ENCODE measurements around the gene PWWP2B. TPM values are rescaled to one million over a fixed set of nuclear protein-coding genes. Genes with fewer than 3 reads are reported as not detected.

The PWWP2B gene
- total RNA-seq, 4 donors from 2014 or later = 45.9 to 129 (median 61.2) TPM

DNA sequence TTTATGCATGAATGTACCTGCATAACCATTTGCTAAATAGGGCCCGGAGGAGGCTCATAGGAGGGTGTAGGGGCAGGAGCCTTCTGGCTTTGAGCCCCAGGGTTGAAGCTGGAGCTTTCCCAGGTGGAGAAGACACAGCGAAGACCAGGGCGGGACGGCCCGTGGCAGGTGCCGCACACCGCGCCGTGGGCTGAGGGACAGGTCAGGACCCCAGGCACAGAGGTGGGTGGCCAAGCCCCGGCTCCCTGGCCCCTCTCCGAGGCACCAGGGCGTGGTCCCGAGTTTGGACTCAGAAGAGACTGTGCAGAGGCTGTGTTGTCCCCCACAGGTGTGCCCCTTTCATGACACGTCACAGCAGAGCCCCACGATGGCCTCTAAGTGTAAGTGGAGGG, 56.5 kb downstream of the PWWP2B start:
- DNase-seq = no peak
- Histone ChIP-seq H3K9me3 (no peaks in the 10 kb centered on the region), H3K4me1 (peaks cover 32 to 69% (median 56%) of the 10 kb centered on the region in 4 donors), H3K27me3 (no peaks in the 10 kb centered on the region), H3K4me3 (peak overlapping the region in 2 of 4 donors; percentile 16 to 21), H3K36me3 (no peaks in the 10 kb centered on the region), H3K27ac (peak overlapping the region; percentile 26 to 85 (median 71))
- WGBS, 2 donors (ENCODE audit: low coverage in 1 of 2) = 49% methylated on average over 15 of the region's 15 CpGs; no CpG with 5 or more reads in 1 of the 2 donors
- intact Hi-C loops (cut with DNase I; ENCODE audit: low total_unique reads) = loop anchor here (2.0 to 5.0 kb wide), 2 partner anchors 67 to 226 kb away; no protein-coding TSS in a partner anchor
- in situ Hi-C loops (cut with MboI; ENCODE audit: low pct_ligation_motif_present in 1 of 4, low pct_unique_long_range_greater_than_20kb in 1 of 4, low sequenced_read_pairs in 3 of 4) = loop anchor here (5.0 to 25.0 kb wide), 6 partner anchors 61 to 241 kb away; partner anchors contain the start of gene INPP5A (in 1 of the 4)
- TF ChIP-seq, protein P1, sequence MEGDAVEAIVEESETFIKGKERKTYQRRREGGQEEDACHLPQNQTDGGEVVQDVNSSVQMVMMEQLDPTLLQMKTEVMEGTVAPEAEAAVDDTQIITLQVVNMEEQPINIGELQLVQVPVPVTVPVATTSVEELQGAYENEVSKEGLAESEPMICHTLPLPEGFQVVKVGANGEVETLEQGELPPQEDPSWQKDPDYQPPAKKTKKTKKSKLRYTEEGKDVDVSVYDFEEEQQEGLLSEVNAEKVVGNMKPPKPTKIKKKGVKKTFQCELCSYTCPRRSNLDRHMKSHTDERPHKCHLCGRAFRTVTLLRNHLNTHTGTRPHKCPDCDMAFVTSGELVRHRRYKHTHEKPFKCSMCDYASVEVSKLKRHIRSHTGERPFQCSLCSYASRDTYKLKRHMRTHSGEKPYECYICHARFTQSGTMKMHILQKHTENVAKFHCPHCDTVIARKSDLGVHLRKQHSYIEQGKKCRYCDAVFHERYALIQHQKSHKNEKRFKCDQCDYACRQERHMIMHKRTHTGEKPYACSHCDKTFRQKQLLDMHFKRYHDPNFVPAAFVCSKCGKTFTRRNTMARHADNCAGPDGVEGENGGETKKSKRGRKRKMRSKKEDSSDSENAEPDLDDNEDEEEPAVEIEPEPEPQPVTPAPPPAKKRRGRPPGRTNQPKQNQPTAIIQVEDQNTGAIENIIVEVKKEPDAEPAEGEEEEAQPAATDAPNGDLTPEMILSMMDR (IDR thresholded peaks at IDR 0.05) = no peak
- TF ChIP-seq EP300 (IDR thresholded peaks at IDR 0.05; ENCODE audit: low read depth) (no peak), POLR2AphosphoS5 (IDR thresholded peaks at IDR 0.05) (no peak), POLR2A (IDR thresholded peaks at IDR 0.05) (no peak)

DNA sequence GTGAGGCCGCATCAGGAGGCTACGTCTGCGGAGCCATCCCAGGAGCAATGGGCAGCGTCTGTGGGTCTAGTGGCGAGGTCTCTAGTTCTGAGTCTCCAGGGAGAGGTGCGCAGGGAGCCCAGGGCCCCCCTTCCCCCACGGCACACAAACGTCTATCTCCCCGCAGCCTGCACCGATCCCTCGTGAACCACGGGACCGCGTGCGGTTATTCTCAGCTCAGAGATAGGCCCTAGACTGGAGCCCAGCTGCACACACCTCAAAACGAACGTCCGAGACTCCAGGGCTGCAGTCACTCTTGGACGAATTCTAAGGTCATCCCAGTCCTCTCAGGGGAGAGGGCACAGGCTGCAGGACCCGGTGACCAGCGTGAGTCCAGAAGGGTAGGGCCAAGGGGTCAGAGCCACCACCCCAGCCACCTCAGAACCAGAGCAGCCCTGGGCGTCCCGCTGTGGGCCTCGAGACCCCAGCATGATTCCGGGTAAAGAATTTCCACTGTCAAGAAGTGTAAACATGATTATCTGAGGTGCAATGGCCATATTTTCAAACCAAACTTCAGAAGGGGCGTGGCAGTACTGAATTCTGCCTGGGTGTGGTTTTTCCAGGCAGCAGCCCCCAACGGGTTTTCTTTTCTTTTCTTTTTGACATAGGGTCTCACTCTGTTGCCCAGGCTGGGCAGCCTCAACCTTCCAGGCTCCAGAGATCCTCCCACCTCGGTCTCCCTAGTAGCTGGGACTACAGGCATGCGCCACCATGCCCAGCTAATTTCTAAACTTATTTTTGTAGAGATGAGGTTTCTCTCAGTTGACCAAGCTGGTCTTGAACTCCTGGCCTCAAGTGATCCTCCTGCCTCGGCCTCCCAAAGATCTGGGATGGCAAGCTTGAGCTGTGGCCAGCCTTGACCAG, 57.5 kb downstream of the PWWP2B start:
- TF ChIP-seq POLR2A (IDR thresholded peaks at IDR 0.05) (no peak), POLR2AphosphoS5 (IDR thresholded peaks at IDR 0.05) (no peak), EP300 (IDR thresholded peaks at IDR 0.05; ENCODE audit: low read depth) (no peak)
- TF ChIP-seq, protein P1 (IDR thresholded peaks at IDR 0.05) = no peak
- intact Hi-C loops (cut with DNase I; ENCODE audit: low total_unique reads) = loop anchor here (5.0 kb wide), 1 partner anchor 227 kb away; no protein-coding TSS in a partner anchor
- WGBS, 2 donors (ENCODE audit: low coverage in 1 of 2) = 80% methylated on average over 27 of the region's 30 CpGs; no CpG with 5 or more reads in 1 of the 2 donors
- no peaks in the 10 kb centered on the region for H3K27me3 ChIP-seq
- no peak overlapping the region for H3K4me3 ChIP-seq
- peaks cover 33 to 76% (median 63%) of the 10 kb centered on the region in 4 donors for H3K4me1 ChIP-seq
- H3K9me3 ChIP-seq = no peaks in the 10 kb centered on the region
- H3K27ac ChIP-seq = peak overlapping the region; percentile 26 to 85 (median 71)
- H3K36me3 ChIP-seq = no peaks in the 10 kb centered on the region
- in situ Hi-C loops (cut with MboI; ENCODE audit: low pct_ligation_motif_present in 1 of 4, low pct_unique_long_range_greater_than_20kb in 1 of 4, low sequenced_read_pairs in 3 of 4) = loop anchor here (5.0 to 25.0 kb wide), 7 partner anchors 62 to 242 kb away; partner anchors contain the start of gene INPP5A (in 1 of the 4)
- DNase-seq = no peak

DNA sequence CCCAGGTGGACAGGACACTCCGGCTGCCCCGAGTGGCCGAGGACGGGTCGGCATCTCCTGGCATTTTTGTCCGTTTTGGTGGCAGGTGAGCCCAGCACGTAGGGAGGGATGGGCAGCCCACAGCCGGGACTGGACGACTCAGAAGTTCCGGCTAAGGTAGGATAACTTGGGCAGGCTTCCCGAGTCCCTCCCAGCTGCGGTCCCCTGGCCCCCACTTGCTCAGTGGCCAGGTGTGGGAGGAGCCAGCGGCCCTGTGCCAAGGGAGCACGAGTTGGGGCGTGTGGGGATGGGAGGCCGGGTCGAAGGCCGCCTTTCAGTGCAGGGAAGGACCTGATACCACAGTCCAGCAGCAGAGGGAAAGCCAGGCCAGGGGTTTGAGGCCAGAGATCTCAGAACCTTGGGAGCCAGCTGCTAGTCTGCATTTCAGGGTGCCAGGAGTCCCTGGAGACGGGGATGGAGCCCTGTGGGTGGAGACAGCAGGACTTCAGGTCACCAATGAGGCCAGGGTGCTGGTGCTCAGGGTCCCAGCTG, 58.5 kb downstream of the PWWP2B start:
- H3K4me1 ChIP-seq = peaks cover 35 to 81% (median 68%) of the 10 kb centered on the region in 4 donors
- H3K36me3 ChIP-seq = no peaks in the 10 kb centered on the region
- H3K27ac ChIP-seq = peak overlapping the region in 3 of 4 donors; percentile 66 to 85 (median 76)
- intact Hi-C loops (cut with DNase I; ENCODE audit: low total_unique reads) = no loop called here
- H3K4me3 ChIP-seq = no peak overlapping the region
- 53% methylated on average over 19 of the region's 19 CpGs; no CpG with 5 or more reads in 1 of the 2 donors for WGBS, 2 donors (ENCODE audit: low coverage in 1 of 2)
- DNase-seq = peak; percentile 74
- H3K9me3 ChIP-seq = no peaks in the 10 kb centered on the region
- in situ Hi-C loops (cut with MboI; ENCODE audit: low pct_ligation_motif_present in 1 of 4, low pct_unique_long_range_greater_than_20kb in 1 of 4, low sequenced_read_pairs in 3 of 4) = loop anchor here in 3 of 4 donors (5.0 to 25.0 kb wide), 5 partner anchors 79 to 243 kb away; partner anchors contain the start of gene INPP5A (in 1 of the 3)
- no peaks in the 10 kb centered on the region for H3K27me3 ChIP-seq
- TF ChIP-seq, protein P1 (IDR thresholded peaks at IDR 0.05) = no peak
- TF ChIP-seq POLR2A (IDR thresholded peaks at IDR 0.05) (no peak), EP300 (IDR thresholded peaks at IDR 0.05; ENCODE audit: low read depth) (no peak), POLR2AphosphoS5 (IDR thresholded peaks at IDR 0.05) (no peak)
